Stomach (tissue), 9 donors: ENCODE data around the gene RS1. TPM values are rescaled to one million over a fixed set of nuclear protein-coding genes. Genes with fewer than 3 reads are reported as not detected.

ENCODE experiments used
- DNase-seq, 2 donors: peaks; one replicate each; pipeline versions ENCODE4 v3.0.0 to v3.0.0-alpha.2; 2013 to 2019
- H3K27ac ChIP-seq, 5 donors: fragments of 200-600 bp in 4 of 5; sonication (generic) in 4 of 5; one replicate each; pipeline ENCODE4 v1.5.1; 2013 to 2019; ENCODE audit warnings: mild to moderate bottlenecking in 1 of 5, moderate library complexity in 1 of 5
- H3K27me3 ChIP-seq, 3 donors: fragments of 200-600 bp; sonication (generic); one replicate each; pipeline ENCODE4 v1.5.1; 2017 to 2019; ENCODE audit warnings: mixed run types in 1 of 3
- H3K36me3 ChIP-seq, 4 donors: fragments of 200-600 bp; sonication (generic); 1 replicate in 3 of 4; 2 replicates in 1 of 4; pipeline ENCODE4 v1.5.1; 2016 to 2019
- H3K4me1 ChIP-seq, 4 donors: fragments of 200-600 bp; sonication (generic); one replicate each; pipeline ENCODE4 v1.5.1; 2016 to 2019
- H3K4me3 ChIP-seq, 4 donors: fragments of 200-600 bp; sonication (generic) in 3 of 4; one replicate each; pipeline ENCODE4 v1.5.1; 2016 to 2019; ENCODE audit warnings: mild to moderate bottlenecking in 1 of 4
- H3K9me3 ChIP-seq, 4 donors: fragments of 200-600 bp; sonication (generic); one replicate each; pipeline ENCODE4 v1.5.1; 2016 to 2019
- CTCF ChIP-seq, 7 experiments: fragments of 450-650 bp in 4 of 7; fragments of 200-600 bp in 3 of 7; sonication (generic) in 3 of 7; IDR thresholded peaks; one replicate each; pipeline ENCODE4 v1.5.1; 2016 to 2019; ENCODE audit warnings: antibody characterized with exemption in 7 of 7, control low read depth in 2 of 7, mild to moderate bottlenecking in 1 of 7
- EP300 ChIP-seq: sonication (generic); formaldehyde crosslinking; IDR thresholded peaks from one replicate; pipeline ENCODE4 v1.6.1; 2017; ENCODE audit warnings: antibody characterized with exemption
- POLR2A ChIP-seq, 4 donors: fragments of 450-650 bp; IDR thresholded peaks; one replicate each; pipeline ENCODE4 v1.6.1; 2016; ENCODE audit warnings: antibody characterized with exemption in 4 of 4, control low read depth in 2 of 4, mild to moderate bottlenecking in 1 of 4, moderate library complexity in 1 of 4
- POLR2AphosphoS5 ChIP-seq, 3 donors: sonication (generic); formaldehyde crosslinking; IDR thresholded peaks; one replicate each; pipeline ENCODE4 v1.6.1; 2016; ENCODE audit warnings: antibody characterized with exemption in 3 of 3
- WGBS, 5 donors: extraction: QIAGEN DNeasy Blood & Tissue Kit in 3 of 5; methylation state at CpG; one replicate each; pipeline versions ENCODE4 v1.1.5 to v1.1.7; 2013 to 2018; 5-methylcytosine and 5-hydroxymethylcytosine counted together
- intact Hi-C: fragments of 100-400 bp; cut with DNase I; formaldehyde crosslinking; loops from one replicate; pipeline ENCODE4 v1.15.1; 2023; ENCODE audit warnings: low total_unique reads
- polyA plus RNA-seq, 3 donors: library from polyadenylated mRNA; stranded (reverse); fragments of 200-250 nt; gene quantifications; one replicate each; pipeline ENCODE4 v1.2.3, GENCODE V29; 2013
- total RNA-seq, 5 donors: library from RNA; depleted of rRNA; stranded (reverse); fragments of >200 nt; gene quantifications; one replicate each; pipeline versions ENCODE4 v1.1.0 to v1.2.3, GENCODE V29; 2014 to 2016
- donor health status: healthy with polysubstance abuse.
- donor health status: Bipolar disorder and iron deficiency.
- donor health status: healthy.

RS1 gene
- total and polyA plus RNA-seq, 8 donors: not detected

GRCh38 chrX:18661273-18661672, 10.6 kb downstream of the RS1 start:
- Histone ChIP-seq H3K36me3 (no peaks in the 10 kb centered on the region), H3K4me1 (no peaks in the 10 kb centered on the region), H3K9me3 (no peaks in the 10 kb centered on the region), H3K27me3 (no peaks in the 10 kb centered on the region), H3K27ac (no peak overlapping the region), H3K4me3 (no peak overlapping the region)
- intact Hi-C loops: no loop called here
- TF ChIP-seq EP300 (no peak), POLR2A (IDR thresholded peaks at IDR 0.05) (no peak), POLR2AphosphoS5 (IDR thresholded peaks at IDR 0.05) (no peak), CTCF (IDR thresholded peaks at IDR 0.05) (no peak)
- WGBS, 5 donors: 72 to 90% (median 84%) methylated on average over 6 to 12 of the region's 12 CpGs
- DNase-seq: no peak

- TF ChIP-seq EP300 (no peak), POLR2AphosphoS5 (IDR thresholded peaks at IDR 0.05) (no peak)
- peak in 1 of 2 donors; percentile 28 for DNase-seq
- H3K9me3 ChIP-seq: no peaks in the 10 kb centered on the region
- H3K4me1 ChIP-seq: no peaks in the 10 kb centered on the region
- peak overlapping the region in 1 of 5 donors; percentile 32 for H3K27ac ChIP-seq
- H3K36me3 ChIP-seq: no peaks in the 10 kb centered on the region
- intact Hi-C loops: no loop called here
- H3K4me3 ChIP-seq: no peak overlapping the region
- WGBS, 5 donors: 17 to 27% (median 26%) methylated on average over 5 of the region's 5 CpGs
- no peaks in the 10 kb centered on the region for H3K27me3 ChIP-seq
Observed at GRCh38 chrX:18654875-18655836, 16.8 kb downstream of the RS1 start.

- Histone ChIP-seq H3K9me3 (no peaks in the 10 kb centered on the region), H3K27ac (no peak overlapping the region), H3K27me3 (no peaks in the 10 kb centered on the region), H3K4me1 (no peaks in the 10 kb centered on the region), H3K36me3 (no peaks in the 10 kb centered on the region), H3K4me3 (no peak overlapping the region)
- no peak for TF ChIP-seq EP300
- TF ChIP-seq CTCF (IDR thresholded peaks at IDR 0.05): no peak
- no peak for TF ChIP-seq POLR2A (IDR thresholded peaks at IDR 0.05)
- no peak for TF ChIP-seq POLR2AphosphoS5 (IDR thresholded peaks at IDR 0.05)
- intact Hi-C loops: no loop called here
- DNase-seq: no peak
Observed at GRCh38 chrX:18652636-18653035, 19.3 kb downstream of the RS1 start.

GRCh38 chrX:18650662-18651061, 21.2 kb downstream of the RS1 start:
- no peak for DNase-seq
- WGBS, 5 donors: 87 to 100% (median 96%) methylated on average over 3 to 6 of the region's 6 CpGs
- no peaks in the 10 kb centered on the region for H3K36me3 ChIP-seq
- no peaks in the 10 kb centered on the region for H3K9me3 ChIP-seq
- no peaks in the 10 kb centered on the region for H3K4me1 ChIP-seq
- intact Hi-C loops: no loop called here
- no peak overlapping the region for H3K27ac ChIP-seq
- H3K4me3 ChIP-seq: no peak overlapping the region
- H3K27me3 ChIP-seq: no peaks in the 10 kb centered on the region
- no peak for TF ChIP-seq EP300
- TF ChIP-seq CTCF (IDR thresholded peaks at IDR 0.05): no peak
- no peak for TF ChIP-seq POLR2AphosphoS5 (IDR thresholded peaks at IDR 0.05)
- TF ChIP-seq POLR2A (IDR thresholded peaks at IDR 0.05): no peak

GRCh38 chrX:18649498-18649951, 22.4 kb downstream of the RS1 start:
- Histone ChIP-seq H3K36me3 (no peaks in the 10 kb centered on the region), H3K27ac (no peak overlapping the region), H3K4me3 (no peak overlapping the region), H3K9me3 (no peaks in the 10 kb centered on the region), H3K4me1 (no peaks in the 10 kb centered on the region), H3K27me3 (no peaks in the 10 kb centered on the region)
- TF ChIP-seq POLR2A (IDR thresholded peaks at IDR 0.05) (no peak), POLR2AphosphoS5 (IDR thresholded peaks at IDR 0.05) (no peak), EP300 (no peak), CTCF (IDR thresholded peaks at IDR 0.05) (no peak)
- WGBS, 5 donors: 45 to 61% (median 52%) methylated on average over 4 to 9 of the region's 9 CpGs
- intact Hi-C loops: no loop called here
- DNase-seq: no peak
